ENCODE data around the gene DCC.

Gene DCC

GRCh38 chr18:52812834-52813233 is 472.8 kb downstream of the DCC start:
- FAIRE-seq (no peak), DNase-seq (ENCODE audit: low spot score) (no peak)

GRCh38 chr18:52813635-52814416 is 473.8 kb downstream of the DCC start:
- no peak for FAIRE-seq
- no peak for DNase-seq (ENCODE audit: low spot score)

GRCh38 chr18:52815651-52816050 is 475.7 kb downstream of the DCC start:
- DNase-seq (ENCODE audit: low spot score), result no peak
- FAIRE-seq, result no peak

GRCh38 chr18:52816121-52816520 is 476.1 kb downstream of the DCC start:
- DNase-seq (ENCODE audit: low spot score) (no peak), FAIRE-seq (no peak)

- FAIRE-seq, result no peak
- DNase-seq (ENCODE audit: low spot score), result no peak
Measured at GRCh38 chr18:52822160-52822559, 482.2 kb downstream of the DCC start.

- DNase-seq (ENCODE audit: low spot score) (no peak), FAIRE-seq (no peak)
Measured at GRCh38 chr18:52824126-52824525, 484.1 kb downstream of the DCC start.

GRCh38 chr18:52826994-52827393 is 487.0 kb downstream of the DCC start:
- no peak for FAIRE-seq
- no peak for DNase-seq (ENCODE audit: low spot score)

- DNase-seq (ENCODE audit: low spot score) (no peak), FAIRE-seq (no peak)
Measured at GRCh38 chr18:52829320-52829719, 489.3 kb downstream of the DCC start.

- no peak for FAIRE-seq
- DNase-seq (ENCODE audit: low spot score), result no peak
Measured at GRCh38 chr18:52829876-52830405, 489.9 kb downstream of the DCC start.

GRCh38 chr18:52844323-52844722 is 504.3 kb downstream of the DCC start:
- DNase-seq (ENCODE audit: low spot score), result no peak

GRCh38 chr18:52845036-52845435 is 505.0 kb downstream of the DCC start:
- FAIRE-seq (no peak), DNase-seq (ENCODE audit: low spot score) (no peak)

More at GRCh38 chr18:52844323-52844722, 504.3 kb downstream of the DCC start:
- FAIRE-seq, result no peak

- no peak for FAIRE-seq
- no peak for DNase-seq (ENCODE audit: low spot score)
Measured at GRCh38 chr18:52850031-52850560, 510.1 kb downstream of the DCC start.

- DNase-seq (ENCODE audit: low spot score) (no peak), FAIRE-seq (no peak)
Measured at GRCh38 chr18:52861558-52861957, 521.6 kb downstream of the DCC start.

GRCh38 chr18:52869349-52869923 is 529.4 kb downstream of the DCC start:
- DNase-seq (ENCODE audit: low spot score) (no peak), FAIRE-seq (no peak)

- FAIRE-seq, result no peak
- no peak for DNase-seq (ENCODE audit: low spot score)
Measured at GRCh38 chr18:52869942-52870907, 530.2 kb downstream of the DCC start.

- no peak for FAIRE-seq
- DNase-seq (ENCODE audit: low spot score), result no peak
Measured at GRCh38 chr18:52874774-52875173, 534.8 kb downstream of the DCC start.

- FAIRE-seq (no peak), DNase-seq (ENCODE audit: low spot score) (no peak)
Measured at GRCh38 chr18:52875725-52876124, 535.7 kb downstream of the DCC start.

GRCh38 chr18:52888014-52888413 is 548.0 kb downstream of the DCC start:
- no peak for DNase-seq (ENCODE audit: low spot score)
- FAIRE-seq, result no peak

- FAIRE-seq, result no peak
- no peak for DNase-seq (ENCODE audit: low spot score)
Measured at GRCh38 chr18:52894801-52895200, 554.8 kb downstream of the DCC start.

- FAIRE-seq, result no peak
- no peak for DNase-seq (ENCODE audit: low spot score)
Measured at GRCh38 chr18:52897611-52898484, 557.9 kb downstream of the DCC start.

All from RCC 7860 (cell line).